HEK293T (cell line): Measurements from ENCODE around the gene COL12A1.

Experiments
- CTCF ChIA-PET: fragments of 350-600 bp; formaldehyde crosslinking; extraction: SDS; loops from one replicate; lab custom pipeline; 2021; ENCODE audit warnings: antibody characterized with exemption, inconsistent platforms; lab: Yijun Ruan, JAX
- POLR2A ChIA-PET: fragments of 350-600 bp; formaldehyde crosslinking; extraction: SDS; loops from one replicate; lab custom pipeline; 2020; ENCODE audit warnings: antibody characterized with exemption, inconsistent platforms; lab: Yijun Ruan, JAX
- DNase-seq: peaks from one replicate; pipeline ENCODE4 v3.0.0; 2012; ENCODE audit warnings: mixed read lengths; ENCODE audit errors: extremely low spot score
- ARNT ChIP-seq: fragments of 450-650 bp; IDR thresholded peaks from 2 replicates; pipeline ENCODE4 v1.6.1; 2017; ENCODE audit warnings: mild to moderate bottlenecking
- BHLHE40 ChIP-seq: fragments of 450-650 bp; IDR thresholded peaks from 2 replicates; pipeline ENCODE4 v1.6.1; 2016; ENCODE audit warnings: mild to moderate bottlenecking, moderate library complexity, borderline replicate concordance
- CTBP1 ChIP-seq: fragments of 450-650 bp; IDR thresholded peaks from 2 replicates; pipeline ENCODE4 v1.6.1; 2016; ENCODE audit warnings: borderline replicate concordance
- ELF4 ChIP-seq: fragments of 450-650 bp; IDR thresholded peaks from 2 replicates; pipeline ENCODE4 v1.6.1; 2017; ENCODE audit warnings: antibody characterized with exemption
- FOXA1 ChIP-seq: fragments of 450-650 bp; IDR thresholded peaks from 2 replicates; pipeline ENCODE4 v1.6.1; 2016; ENCODE audit warnings: mild to moderate bottlenecking
- FOXK2 ChIP-seq: fragments of 450-650 bp; IDR thresholded peaks from 2 replicates; pipeline ENCODE4 v1.6.1; 2016; ENCODE audit warnings: mild to moderate bottlenecking
- FOXM1 ChIP-seq: fragments of 450-650 bp; IDR thresholded peaks from 2 replicates; pipeline ENCODE4 v1.6.1; 2017; ENCODE audit warnings: mild to moderate bottlenecking, borderline replicate concordance
- HDGF ChIP-seq: fragments of 450-650 bp; IDR thresholded peaks from 2 replicates; pipeline ENCODE4 v1.6.1; 2017; ENCODE audit warnings: antibody characterized with exemption, borderline replicate concordance
- L3MBTL2 ChIP-seq: fragments of 450-650 bp; conservative IDR thresholded peaks from 2 replicates; pipeline ENCODE4 v1.6.1; 2016; ENCODE audit warnings: mild to moderate bottlenecking
- LEF1 ChIP-seq: fragments of 450-650 bp; IDR thresholded peaks from 2 replicates; pipeline ENCODE4 v1.6.1; 2017; ENCODE audit warnings: mild to moderate bottlenecking, borderline replicate concordance
- NFRKB ChIP-seq: fragments of 450-650 bp; IDR thresholded peaks from 2 replicates; pipeline ENCODE4 v1.6.1; 2016; ENCODE audit warnings: mild to moderate bottlenecking, moderate library complexity
- PKNOX1 ChIP-seq: fragments of 450-650 bp; IDR thresholded peaks from 2 replicates; pipeline ENCODE4 v1.6.1; 2016
- SP1 ChIP-seq: fragments of 450-650 bp; IDR thresholded peaks from 2 replicates; pipeline ENCODE4 v1.6.1; 2017
- SUZ12 ChIP-seq: fragments of 450-650 bp; IDR thresholded peaks from 2 replicates; pipeline ENCODE4 v1.6.1; 2016; ENCODE audit warnings: mild to moderate bottlenecking
- TARDBP ChIP-seq: fragments of 450-650 bp; IDR thresholded peaks from 2 replicates; pipeline ENCODE4 v1.6.1; 2016
- ZNF384 ChIP-seq: fragments of 450-650 bp; IDR thresholded peaks from 2 replicates; pipeline ENCODE4 v1.6.1; 2016

COL12A1 gene

DNA sequence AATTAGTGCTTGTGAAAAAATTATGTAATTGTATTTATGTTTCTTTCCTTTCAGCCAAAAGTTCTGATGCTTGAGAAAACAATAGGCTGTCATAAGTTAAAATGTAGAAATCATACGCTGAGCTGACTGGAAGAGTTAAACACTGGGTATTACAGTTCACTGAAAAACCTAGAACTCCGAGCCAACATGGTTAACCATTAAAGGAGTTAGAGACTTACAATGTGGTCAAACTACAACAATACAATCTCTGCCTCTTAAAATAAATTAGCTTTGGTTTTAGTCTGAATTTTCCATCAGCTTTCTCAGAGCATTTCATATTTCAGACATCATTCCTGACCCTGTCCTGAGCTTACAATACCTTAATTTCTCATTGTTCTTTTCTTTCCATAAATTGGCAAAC, 91.0 kb downstream of the COL12A1 start:
- CTCF ChIA-PET, result interaction anchor here (0.5 to 0.6 kb wide), 2 partner anchors 26 to 38 kb away, joined by 3 read pairs; no protein-coding TSS in a partner anchor
- POLR2A ChIA-PET, result no interaction called here
- TF ChIP-seq ARNT (no peak), L3MBTL2 (no peak), HDGF (no peak), SUZ12 (no peak), BHLHE40 (no peak), TARDBP (no peak), CTBP1 (no peak), FOXA1 (no peak), SP1 (no peak), LEF1 (no peak), NFRKB (no peak)
- DNase-seq, result no peak

- POLR2A ChIA-PET, result no interaction called here
- TF ChIP-seq L3MBTL2 (no peak), ELF4 (no peak), PKNOX1 (no peak), LEF1 (no peak), NFRKB (no peak), ARNT (no peak), FOXK2 (no peak), FOXA1 (no peak), BHLHE40 (no peak), HDGF (no peak), CTBP1 (no peak), SUZ12 (no peak), ZNF384 (no peak), FOXM1 (no peak), TARDBP (no peak), SP1 (no peak)
- CTCF ChIA-PET, result interaction anchor here (0.6 kb wide), 2 partner anchors 27 to 114 kb away, joined by 3 to 6 read pairs; no protein-coding TSS in a partner anchor
- no peak for DNase-seq
Observed at GRCh38 chr6:75114195-75114594, 91.7 kb downstream of the COL12A1 start.

GRCh38 chr6:75113446-75113845, 92.4 kb downstream of the COL12A1 start:
- CTCF ChIA-PET, result interaction anchor here (0.6 kb wide), 1 partner anchor 113 kb away, joined by 6 read pairs; no protein-coding TSS in a partner anchor
- POLR2A ChIA-PET, result no interaction called here
- TF ChIP-seq SUZ12 (no peak), FOXM1 (no peak), NFRKB (no peak), SP1 (no peak), ARNT (no peak), TARDBP (no peak), PKNOX1 (no peak), BHLHE40 (no peak), FOXK2 (no peak), HDGF (no peak), CTBP1 (no peak), ZNF384 (no peak), LEF1 (no peak), L3MBTL2 (no peak), ELF4 (no peak), FOXA1 (no peak)
- no peak for DNase-seq

DNA sequence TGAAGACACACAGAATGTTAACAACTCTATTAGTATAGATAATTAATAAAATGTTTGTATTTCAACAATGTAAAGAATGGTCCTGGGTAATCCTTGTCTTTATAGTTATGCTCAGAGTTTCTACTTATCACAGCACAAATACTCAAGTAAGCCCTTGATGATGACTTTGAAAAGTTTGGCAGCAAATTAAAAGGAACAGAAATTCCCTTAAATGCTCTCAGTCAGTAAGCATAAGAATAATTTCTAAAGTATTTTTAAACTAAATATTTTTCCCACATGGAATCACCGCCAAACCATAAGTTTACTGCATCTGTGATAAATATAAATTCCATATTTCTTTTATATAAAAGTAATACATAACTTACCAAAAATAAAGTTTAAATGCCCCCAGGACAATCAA, 96.1 kb downstream of the COL12A1 start:
- CTCF ChIA-PET, result no interaction called here
- TF ChIP-seq BHLHE40 (no peak), LEF1 (no peak), NFRKB (no peak), CTBP1 (no peak), FOXA1 (no peak), ZNF384 (no peak), L3MBTL2 (no peak), SP1 (no peak), FOXM1 (no peak), TARDBP (no peak)
- no peak for DNase-seq
- POLR2A ChIA-PET, result no interaction called here

- no peak for DNase-seq
- ChIA-PET POLR2A (no interaction called here), CTCF (no interaction called here)
- TF ChIP-seq BHLHE40 (no peak), PKNOX1 (no peak), ARNT (no peak), L3MBTL2 (no peak), NFRKB (no peak), SUZ12 (no peak), ZNF384 (no peak), TARDBP (no peak), ELF4 (no peak), FOXK2 (no peak), SP1 (no peak), FOXM1 (no peak), HDGF (no peak), LEF1 (no peak), CTBP1 (no peak), FOXA1 (no peak)
Observed at GRCh38 chr6:75109022-75109421, 96.8 kb downstream of the COL12A1 start.

GRCh38 chr6:75108333-75108974, 97.4 kb downstream of the COL12A1 start:
- no peak for DNase-seq
- TF ChIP-seq SUZ12 (no peak), FOXK2 (no peak), PKNOX1 (no peak), HDGF (no peak), CTBP1 (no peak), NFRKB (no peak), BHLHE40 (no peak), ZNF384 (no peak), L3MBTL2 (no peak)
- ChIA-PET CTCF (no interaction called here), POLR2A (no interaction called here)
